ENCODE data around the gene NMUR1.

Gene NMUR1

GRCh38 chr2:231525248-231526163 is 4.7 kb downstream of the NMUR1 start:
- no peak for DNase-seq

GRCh38 chr2:231524477-231525247 is 5.6 kb downstream of the NMUR1 start:
- DNase-seq = no peak

- DNase-seq = no peak
Measured at GRCh38 chr2:231523451-231524285, 6.6 kb downstream of the NMUR1 start.

- no peak for DNase-seq
Measured at GRCh38 chr2:231522418-231523180, 7.6 kb downstream of the NMUR1 start.

- DNase-seq = no peak
Measured at GRCh38 chr2:231521443-231521842, 8.8 kb downstream of the NMUR1 start.

GRCh38 chr2:231519975-231520555 is 10.2 kb downstream of the NMUR1 start:
- no peak for DNase-seq

GRCh38 chr2:231518771-231519170 is 11.5 kb downstream of the NMUR1 start:
- DNase-seq = no peak

- DNase-seq = no peak
Measured at GRCh38 chr2:231515603-231516002, 14.6 kb downstream of the NMUR1 start.

GRCh38 chr2:231514951-231515297 is 15.3 kb downstream of the NMUR1 start:
- no peak for DNase-seq

- peak; percentile 93 for DNase-seq
Measured at GRCh38 chr2:231514225-231514950, 15.9 kb downstream of the NMUR1 start.

GRCh38 chr2:231513746-231514224 is 16.5 kb downstream of the NMUR1 start:
- no peak for DNase-seq

GRCh38 chr2:231512222-231512621 is 18.0 kb downstream of the NMUR1 start:
- DNase-seq = no peak

- no peak for DNase-seq
Measured at GRCh38 chr2:231503766-231504165, 26.5 kb downstream of the NMUR1 start.

- no peak for DNase-seq
Measured at GRCh38 chr2:231502596-231502995, 27.6 kb downstream of the NMUR1 start.

GRCh38 chr2:231497651-231498050 is 32.6 kb downstream of the NMUR1 start:
- DNase-seq = no peak

GRCh38 chr2:231494669-231495068 is 35.6 kb downstream of the NMUR1 start:
- DNase-seq = no peak

GRCh38 chr2:231490801-231491200 is 39.4 kb downstream of the NMUR1 start:
- no peak for DNase-seq

GRCh38 chr2:231489990-231490389 is 40.3 kb downstream of the NMUR1 start:
- DNase-seq = no peak

GRCh38 chr2:231488331-231488730 is 41.9 kb downstream of the NMUR1 start:
- no peak for DNase-seq

- DNase-seq = no peak
Measured at GRCh38 chr2:231486851-231487596, 43.2 kb downstream of the NMUR1 start.
